Uterus (tissue), 2 donors: ENCODE results near the gene GPR68.

Experiments
- CTCF ChIP-seq, 4 experiments: fragments of 200-600 bp in 2 of 4; fragments of 450-650 bp in 2 of 4; sonication (generic) in 2 of 4; IDR thresholded peaks; one replicate each; pipeline ENCODE4 v1.5.1; 2016 to 2019; ENCODE audit warnings: antibody characterized with exemption in 4 of 4, mild to moderate bottlenecking in 2 of 4, moderate library complexity in 1 of 4
- POLR2A ChIP-seq, 2 donors: fragments of 450-650 bp; IDR thresholded peaks; one replicate each; pipeline ENCODE4 v1.6.1; 2016; ENCODE audit warnings: antibody characterized with exemption in 2 of 2, mild to moderate bottlenecking in 1 of 2, moderate library complexity in 1 of 2

- TF ChIP-seq POLR2A (IDR thresholded peaks at IDR 0.05) (no peak), CTCF (IDR thresholded peaks at IDR 0.05) (no peak)
Observed at GRCh38 chr14:91272341-91273272, 28.1 kb upstream of the GPR68 start.
